GM18867 (cell line): Measurements from ENCODE around the gene CMAS.
"Not testable (repeated sequence)": the region's sequence is repeated elsewhere in the genome, so short reads cannot be mapped to it uniquely, and the experiment has no call there.

Experiments
- ATAC-seq: cut with Tn5 transposase; IDR thresholded peaks from one replicate; pipeline ENCODE4 v1.9.1; 2021; ENCODE audit warnings: mild to moderate bottlenecking, moderate library complexity; ENCODE audit not compliant: unreplicated experiment

Gene CMAS

DNA sequence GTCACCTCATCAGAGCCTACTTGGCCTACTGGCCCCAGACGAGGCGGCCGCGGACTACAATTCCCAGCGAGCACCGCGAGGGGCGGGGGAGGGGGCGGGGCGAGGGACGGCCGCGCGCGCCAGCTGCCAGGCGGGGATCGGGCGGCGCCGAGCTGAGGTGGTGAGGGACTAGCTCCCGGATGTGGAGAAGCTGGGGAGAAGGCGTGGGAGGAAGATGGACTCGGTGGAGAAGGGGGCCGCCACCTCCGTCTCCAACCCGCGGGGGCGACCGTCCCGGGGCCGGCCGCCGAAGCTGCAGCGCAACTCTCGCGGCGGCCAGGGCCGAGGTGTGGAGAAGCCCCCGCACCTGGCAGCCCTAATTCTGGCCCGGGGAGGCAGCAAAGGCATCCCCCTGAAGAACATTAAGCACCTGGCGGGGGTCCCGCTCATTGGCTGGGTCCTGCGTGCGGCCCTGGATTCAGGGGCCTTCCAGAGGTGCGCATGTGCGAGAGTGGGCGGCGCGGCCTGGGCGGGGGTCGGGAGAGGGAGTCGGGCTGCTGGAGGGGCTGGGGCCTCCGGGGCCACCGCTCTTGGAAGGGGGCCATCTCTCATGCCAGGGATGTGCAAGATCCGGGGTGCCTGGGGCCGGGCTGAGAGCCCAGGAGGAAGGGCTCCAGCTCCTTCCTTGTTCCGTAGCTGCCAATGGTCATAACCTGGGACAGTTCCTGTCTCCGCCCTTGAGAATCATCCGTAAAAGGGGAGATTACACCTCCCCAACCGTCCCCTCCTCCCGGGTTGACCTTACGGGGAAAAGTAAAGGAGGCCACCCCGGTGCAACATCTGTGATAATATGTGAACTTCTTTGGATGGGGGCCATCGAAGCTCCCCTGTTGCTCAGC is at the start of gene CMAS:
TSS of gene CMAS (plus strand) at position 129 of the 878 bp plus-strand sequence. CDS start at position 215, 86 bp downstream.
- ATAC-seq = peak; percentile 90

GRCh38 chr12:21998295-21998694 is 47.7 kb upstream of the CMAS start:
- no peak for ATAC-seq

DNA sequence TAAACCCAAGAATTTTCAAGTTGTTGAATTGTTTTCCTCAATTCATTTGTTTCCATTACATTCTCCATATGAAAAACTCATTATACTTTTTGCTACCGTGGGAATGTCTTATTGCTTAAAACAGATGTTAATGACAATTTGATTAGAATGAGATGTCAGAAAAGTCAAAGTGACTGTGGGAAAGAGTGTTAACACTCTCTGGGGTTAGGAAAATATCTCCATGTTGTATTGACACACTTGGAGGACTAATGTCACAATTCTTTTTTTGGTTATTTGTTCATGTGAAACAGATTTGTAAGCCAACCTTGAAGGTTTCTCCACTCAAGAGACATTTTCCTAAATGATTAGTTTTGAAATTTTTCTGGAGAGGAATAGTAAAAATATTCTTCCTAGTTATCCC is 47.2 kb upstream of the CMAS start:
- ATAC-seq = no peak

GRCh38 chr12:22002430-22002829 is 43.6 kb upstream of the CMAS start:
- ATAC-seq = no peak

GRCh38 chr12:22007794-22008193 is 38.2 kb upstream of the CMAS start:
- not testable (repeated sequence) for ATAC-seq

- no peak for ATAC-seq
Measured at GRCh38 chr12:22008196-22008595, 37.8 kb upstream of the CMAS start.

DNA sequence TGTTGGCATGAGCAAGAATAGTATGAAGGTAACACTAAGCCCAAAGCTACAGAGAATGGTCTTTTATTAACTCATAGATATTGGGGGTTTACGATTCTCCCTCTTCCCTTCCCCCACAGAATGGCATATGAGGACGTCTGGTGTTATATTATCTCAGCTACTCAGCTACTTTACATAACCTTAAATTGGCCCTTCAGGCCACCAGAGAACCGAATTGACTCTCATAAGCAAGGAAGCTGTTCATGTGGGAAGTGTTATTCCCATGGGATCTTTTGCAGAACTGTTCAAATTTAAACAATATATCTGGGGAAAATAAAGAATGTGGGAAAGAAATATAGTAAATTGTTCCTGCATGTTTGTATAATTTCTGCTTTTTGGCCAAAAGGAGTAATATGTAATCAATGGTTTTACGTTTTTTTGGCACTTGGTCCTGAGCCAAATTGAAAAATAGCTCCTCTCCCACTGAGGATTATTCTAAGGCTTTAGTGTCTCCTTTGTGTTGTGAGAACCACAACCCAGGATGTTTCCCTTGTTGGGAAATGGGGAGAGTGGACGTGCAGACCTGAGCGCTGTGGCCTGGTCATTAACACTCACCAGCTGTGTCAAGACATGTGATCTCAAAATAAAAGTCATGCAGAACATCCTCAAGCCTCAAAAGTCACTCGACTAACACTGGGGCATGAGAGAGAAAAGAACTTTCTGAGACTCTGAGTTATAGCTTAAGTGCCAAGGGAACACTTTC is 31.8 kb upstream of the CMAS start:
- peak; percentile 13 for ATAC-seq

- peak; percentile 52 for ATAC-seq
Measured at GRCh38 chr12:22014783-22015144, 31.3 kb upstream of the CMAS start.

- ATAC-seq = no peak
Measured at GRCh38 chr12:22016982-22017381, 29.0 kb upstream of the CMAS start.

DNA sequence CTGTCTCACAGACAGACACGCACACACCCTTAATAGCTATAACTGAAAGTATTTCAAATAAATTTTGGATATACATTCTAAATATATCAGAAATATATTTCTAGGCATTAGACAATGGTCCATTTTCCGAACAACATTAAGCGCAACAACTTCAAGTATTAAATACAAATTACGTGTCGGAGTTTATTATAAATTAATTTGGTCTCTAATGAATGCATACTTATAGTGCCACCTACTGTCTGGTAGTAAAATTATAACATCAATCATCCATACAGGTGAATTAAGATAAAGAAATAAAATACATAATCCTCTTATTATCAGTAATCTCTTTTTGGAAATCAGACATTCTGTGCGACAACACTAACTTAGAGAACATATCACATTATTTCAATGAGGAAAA is 27.2 kb upstream of the CMAS start:
- no peak for ATAC-seq

DNA sequence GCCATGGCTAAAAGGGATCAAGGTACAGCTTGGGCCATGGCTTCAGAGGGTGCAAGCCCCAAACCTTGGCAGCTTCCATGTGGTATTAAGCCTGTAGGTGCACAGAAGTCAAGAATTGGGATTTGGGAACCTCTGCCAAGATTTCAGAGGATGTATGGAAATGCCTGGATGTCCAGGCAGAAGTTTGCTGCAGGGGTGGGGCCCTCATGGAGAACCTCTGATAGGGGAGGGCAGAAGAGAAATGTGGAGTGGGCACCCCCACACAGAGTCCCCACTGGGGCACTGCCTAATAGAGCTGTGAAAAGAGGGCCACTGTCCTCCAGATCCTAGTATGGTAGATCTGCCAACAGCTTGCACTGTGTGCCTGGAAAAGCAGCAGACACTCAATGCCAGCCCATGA is 22.5 kb upstream of the CMAS start:
- ATAC-seq = not testable (repeated sequence)

GRCh38 chr12:22029491-22029890 is 16.5 kb upstream of the CMAS start:
- no peak for ATAC-seq

- ATAC-seq = no peak
Measured at GRCh38 chr12:22029991-22030390, 16.0 kb upstream of the CMAS start.

DNA sequence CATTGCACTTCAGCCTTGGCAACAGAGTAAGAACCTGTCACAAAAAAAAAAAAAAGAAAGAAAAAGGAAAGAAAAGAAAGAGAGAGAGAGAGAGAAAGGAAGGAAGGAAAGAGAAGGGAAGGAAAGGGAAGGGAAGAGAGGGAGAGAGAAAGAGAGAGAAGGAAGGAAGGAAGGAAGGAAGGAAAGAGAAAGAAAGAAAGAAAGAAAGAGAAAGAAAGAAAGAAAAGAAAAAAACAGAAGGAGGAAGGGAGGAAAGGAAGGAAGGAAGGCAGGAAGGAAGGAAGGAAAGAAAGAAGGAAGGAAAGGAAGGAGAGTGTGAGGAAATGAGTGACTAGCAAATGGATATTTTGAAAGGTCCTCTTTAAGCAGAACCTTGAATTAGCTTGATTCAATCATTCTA is 13.3 kb upstream of the CMAS start:
- no peak for ATAC-seq

DNA sequence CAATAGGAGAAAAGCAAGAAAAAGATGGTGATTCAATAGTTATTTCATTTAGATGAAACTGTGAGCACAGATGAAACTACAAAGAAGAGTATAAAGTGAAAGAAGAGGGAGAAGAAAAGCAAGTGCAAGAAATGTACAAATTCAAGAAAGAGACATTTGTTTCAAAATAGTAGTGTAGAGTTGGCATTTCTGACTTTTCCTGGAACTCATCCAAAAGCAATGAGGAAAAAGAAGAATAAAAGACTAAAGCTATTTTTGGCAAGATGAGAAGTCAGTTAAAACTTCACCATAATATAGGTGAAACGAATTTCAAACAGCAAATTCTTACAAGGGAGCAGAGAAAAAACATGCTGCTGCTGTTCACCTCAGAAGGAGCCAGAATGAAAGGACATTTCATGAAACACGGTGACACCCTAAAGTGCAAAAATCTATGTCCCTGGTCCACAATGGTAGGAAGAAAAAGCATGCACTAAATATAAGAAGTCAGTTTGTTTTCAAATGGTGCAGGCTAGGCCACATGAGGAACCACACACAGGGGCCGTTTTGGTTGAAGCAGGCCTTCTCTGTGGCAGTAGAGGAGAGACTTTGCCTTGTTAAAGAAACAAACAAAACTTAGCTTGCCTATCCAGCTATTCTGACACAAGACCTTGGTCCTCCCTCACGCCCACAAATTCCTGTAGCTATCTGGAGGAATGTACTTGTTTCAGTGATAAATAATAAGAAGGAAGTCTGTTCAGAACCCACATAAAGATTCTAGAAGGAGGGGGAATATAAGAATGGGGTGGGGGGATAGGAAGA is 11.1 kb upstream of the CMAS start:
- ATAC-seq = no peak

GRCh38 chr12:22037947-22038346 is 8.1 kb upstream of the CMAS start:
- no peak for ATAC-seq

DNA sequence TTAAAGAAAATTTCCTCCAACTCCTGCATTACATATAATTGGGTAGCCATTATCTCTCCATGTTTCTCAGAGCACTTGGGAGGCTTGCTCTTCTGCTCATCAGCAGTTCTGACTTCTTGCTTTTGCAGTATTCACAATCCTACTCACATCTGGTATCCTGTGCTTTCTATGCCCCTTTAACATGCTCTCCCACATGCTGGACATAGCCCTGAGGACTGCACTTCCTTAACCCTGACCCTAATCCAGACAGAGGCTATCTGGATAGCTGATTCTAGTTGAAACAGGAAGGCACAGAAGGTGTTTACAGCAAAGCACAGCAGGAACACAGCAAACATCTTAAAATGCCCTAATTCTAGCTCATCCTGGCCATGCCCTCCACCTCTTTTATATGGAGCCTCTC is 7.3 kb upstream of the CMAS start:
- ATAC-seq = no peak

DNA sequence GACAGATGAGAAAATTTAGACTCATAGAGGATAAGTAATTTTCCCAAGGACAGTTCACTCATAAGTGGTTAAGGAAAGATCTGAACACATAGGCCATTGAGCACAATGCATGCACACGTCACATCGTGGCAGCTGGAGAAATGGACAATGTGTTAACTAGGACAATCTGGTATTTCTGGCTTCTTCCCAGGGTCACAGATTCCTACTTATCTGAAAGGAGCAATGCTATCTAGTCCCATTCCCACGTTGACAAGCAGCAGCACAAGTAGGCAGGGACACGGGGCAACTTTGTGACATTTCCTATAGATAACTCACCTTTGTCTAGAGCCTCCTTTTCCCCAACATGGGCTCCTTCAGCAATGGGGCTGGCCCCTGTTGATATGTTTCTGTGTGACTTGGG is 6.7 kb upstream of the CMAS start:
- no peak for ATAC-seq

DNA sequence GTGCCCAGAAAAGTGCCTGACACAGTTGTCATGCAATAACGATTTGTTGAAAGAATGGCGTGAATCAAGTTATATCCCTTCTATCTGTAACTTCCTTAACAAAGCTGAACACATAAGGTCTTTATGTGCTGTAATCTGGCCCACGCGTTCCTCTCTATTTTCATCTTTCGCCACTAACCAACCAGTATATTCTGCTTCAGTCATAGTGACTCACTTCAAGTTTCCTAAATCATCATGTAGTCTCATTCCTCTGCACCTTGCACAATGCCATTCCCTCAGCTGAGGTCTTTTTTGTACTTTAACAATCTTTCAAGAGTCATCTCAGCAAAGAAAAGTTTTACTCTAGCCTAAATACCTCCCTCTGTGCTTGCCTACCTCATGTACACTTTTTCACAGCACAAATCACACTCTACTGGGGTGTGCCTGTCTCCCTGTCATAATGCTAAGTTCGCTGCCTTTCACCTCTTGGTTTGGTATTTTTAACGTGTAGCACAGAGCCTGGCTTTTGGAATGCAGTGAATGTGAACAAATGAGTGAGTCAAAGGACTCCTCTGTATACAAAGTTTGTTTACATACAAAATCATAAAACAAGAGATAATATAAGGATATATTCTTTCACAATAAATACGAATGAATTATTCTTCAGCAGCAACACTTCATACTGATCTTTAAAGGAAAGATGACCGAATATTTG is 2.9 kb upstream of the CMAS start:
- no peak for ATAC-seq

- ATAC-seq = no peak
Measured at GRCh38 chr12:22043943-22044342, 2.1 kb upstream of the CMAS start.

DNA sequence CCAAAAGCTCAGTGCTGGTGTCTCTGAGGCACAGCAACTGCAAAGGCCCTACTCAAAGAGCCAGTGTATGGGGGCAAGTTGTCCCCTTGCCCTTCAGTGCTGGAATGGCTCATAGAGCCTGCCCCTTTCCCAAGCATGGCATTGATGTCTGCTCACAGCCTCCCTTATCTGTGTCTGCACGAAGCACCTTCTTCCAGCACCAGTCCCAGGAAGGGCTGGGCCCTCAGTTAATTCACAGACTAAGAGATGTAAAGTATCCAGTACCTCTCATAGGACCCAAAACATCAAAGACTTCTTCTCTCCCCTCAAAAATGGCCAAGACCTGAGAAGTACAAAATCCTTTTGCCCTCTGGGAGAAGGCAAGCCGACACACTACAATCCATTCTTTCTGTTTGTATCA is 1.6 kb upstream of the CMAS start:
- ATAC-seq = no peak
